Stomach (tissue), 9 donors: ENCODE results near the gene HBE1. TPM values are rescaled to one million over a fixed set of nuclear protein-coding genes. Genes with fewer than 3 reads are reported as not detected.

Source experiments
- DNase-seq, 2 donors: peaks; one replicate each; pipeline versions ENCODE4 v3.0.0 to v3.0.0-alpha.2; 2013 to 2019
- H3K27ac ChIP-seq, 5 donors: fragments of 200-600 bp in 4 of 5; sonication (generic) in 4 of 5; one replicate each; pipeline ENCODE4 v1.5.1; 2013 to 2019; ENCODE audit warnings: mild to moderate bottlenecking in 1 of 5, moderate library complexity in 1 of 5
- H3K27me3 ChIP-seq, 3 donors: fragments of 200-600 bp; sonication (generic); one replicate each; pipeline ENCODE4 v1.5.1; 2017 to 2019; ENCODE audit warnings: mixed run types in 1 of 3
- H3K36me3 ChIP-seq, 4 donors: fragments of 200-600 bp; sonication (generic); 1 replicate in 3 of 4; 2 replicates in 1 of 4; pipeline ENCODE4 v1.5.1; 2016 to 2019
- H3K4me1 ChIP-seq, 4 donors: fragments of 200-600 bp; sonication (generic); one replicate each; pipeline ENCODE4 v1.5.1; 2016 to 2019
- H3K4me3 ChIP-seq, 4 donors: fragments of 200-600 bp; sonication (generic) in 3 of 4; one replicate each; pipeline ENCODE4 v1.5.1; 2016 to 2019; ENCODE audit warnings: mild to moderate bottlenecking in 1 of 4
- H3K9me3 ChIP-seq, 4 donors: fragments of 200-600 bp; sonication (generic); one replicate each; pipeline ENCODE4 v1.5.1; 2016 to 2019
- EP300 ChIP-seq: sonication (generic); formaldehyde crosslinking; IDR thresholded peaks from one replicate; pipeline ENCODE4 v1.6.1; 2017; ENCODE audit warnings: antibody characterized with exemption
- POLR2A ChIP-seq, 4 donors: fragments of 450-650 bp; IDR thresholded peaks; one replicate each; pipeline ENCODE4 v1.6.1; 2016; ENCODE audit warnings: antibody characterized with exemption in 4 of 4, control low read depth in 2 of 4, mild to moderate bottlenecking in 1 of 4, moderate library complexity in 1 of 4
- POLR2AphosphoS5 ChIP-seq, 3 donors: sonication (generic); formaldehyde crosslinking; IDR thresholded peaks; one replicate each; pipeline ENCODE4 v1.6.1; 2016; ENCODE audit warnings: antibody characterized with exemption in 3 of 3
- WGBS, 5 donors: extraction: QIAGEN DNeasy Blood & Tissue Kit in 3 of 5; methylation state at CpG; one replicate each; pipeline versions ENCODE4 v1.1.5 to v1.1.7; 2013 to 2018; 5-methylcytosine and 5-hydroxymethylcytosine counted together
- intact Hi-C: fragments of 100-400 bp; cut with DNase I; formaldehyde crosslinking; loops from one replicate; pipeline ENCODE4 v1.15.1; 2023; ENCODE audit warnings: low total_unique reads
- polyA plus RNA-seq, 3 donors: library from polyadenylated mRNA; stranded (reverse); fragments of 200-250 nt; gene quantifications; one replicate each; pipeline ENCODE4 v1.2.3, GENCODE V29; 2013
- total RNA-seq, 5 donors: library from RNA; depleted of rRNA; stranded (reverse); fragments of >200 nt; gene quantifications; one replicate each; pipeline versions ENCODE4 v1.1.0 to v1.2.3, GENCODE V29; 2014 to 2016
- TF ChIP-seq, protein P1 (sequence below), 7 experiments: fragments of 450-650 bp in 4 of 7; fragments of 200-600 bp in 3 of 7; sonication (generic) in 3 of 7; IDR thresholded peaks; one replicate each; pipeline ENCODE4 v1.5.1; 2016 to 2019; ENCODE audit warnings: antibody characterized with exemption in 7 of 7, control low read depth in 2 of 7, mild to moderate bottlenecking in 1 of 7
- donor health status: healthy with polysubstance abuse.
- donor health status: Bipolar disorder and iron deficiency.
- donor health status: healthy.

HBE1 gene
- total and polyA plus RNA-seq, 8 donors = 1.3 TPM; not detected in 7

DNA sequence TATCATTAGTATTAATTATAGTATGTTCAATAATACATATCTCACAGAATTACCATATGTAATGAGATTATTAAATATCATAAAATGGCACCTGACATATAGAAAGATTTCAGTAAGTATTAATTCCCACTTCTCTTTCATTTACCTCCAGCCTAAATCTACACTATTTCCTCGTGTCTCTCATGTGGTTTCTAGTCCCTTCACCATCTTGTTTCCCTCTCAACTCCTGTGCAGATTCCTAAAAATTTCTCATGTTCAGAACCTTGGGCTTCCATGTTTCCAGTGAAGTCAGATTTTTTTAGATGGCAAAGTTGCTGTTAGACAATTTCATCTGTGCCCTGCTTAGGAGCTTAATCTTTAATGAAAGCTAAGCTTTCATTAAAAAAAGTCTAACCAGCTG, 14.1 kb upstream of the HBE1 start:
- no peak overlapping the region for H3K27ac ChIP-seq
- no peak overlapping the region for H3K4me3 ChIP-seq
- H3K4me1 ChIP-seq = no peaks in the 10 kb centered on the region
- DNase-seq = no peak
- WGBS, 5 donors = 60 to 78% (median 67%) methylated on average over 1 of the region's 1 CpG
- no peaks in the 10 kb centered on the region for H3K9me3 ChIP-seq
- no peaks in the 10 kb centered on the region for H3K27me3 ChIP-seq
- intact Hi-C loops = no loop called here
- TF ChIP-seq, protein P1, sequence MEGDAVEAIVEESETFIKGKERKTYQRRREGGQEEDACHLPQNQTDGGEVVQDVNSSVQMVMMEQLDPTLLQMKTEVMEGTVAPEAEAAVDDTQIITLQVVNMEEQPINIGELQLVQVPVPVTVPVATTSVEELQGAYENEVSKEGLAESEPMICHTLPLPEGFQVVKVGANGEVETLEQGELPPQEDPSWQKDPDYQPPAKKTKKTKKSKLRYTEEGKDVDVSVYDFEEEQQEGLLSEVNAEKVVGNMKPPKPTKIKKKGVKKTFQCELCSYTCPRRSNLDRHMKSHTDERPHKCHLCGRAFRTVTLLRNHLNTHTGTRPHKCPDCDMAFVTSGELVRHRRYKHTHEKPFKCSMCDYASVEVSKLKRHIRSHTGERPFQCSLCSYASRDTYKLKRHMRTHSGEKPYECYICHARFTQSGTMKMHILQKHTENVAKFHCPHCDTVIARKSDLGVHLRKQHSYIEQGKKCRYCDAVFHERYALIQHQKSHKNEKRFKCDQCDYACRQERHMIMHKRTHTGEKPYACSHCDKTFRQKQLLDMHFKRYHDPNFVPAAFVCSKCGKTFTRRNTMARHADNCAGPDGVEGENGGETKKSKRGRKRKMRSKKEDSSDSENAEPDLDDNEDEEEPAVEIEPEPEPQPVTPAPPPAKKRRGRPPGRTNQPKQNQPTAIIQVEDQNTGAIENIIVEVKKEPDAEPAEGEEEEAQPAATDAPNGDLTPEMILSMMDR (IDR thresholded peaks at IDR 0.05) = no peak
- TF ChIP-seq EP300 (no peak), POLR2A (IDR thresholded peaks at IDR 0.05) (no peak), POLR2AphosphoS5 (IDR thresholded peaks at IDR 0.05) (no peak)
- H3K36me3 ChIP-seq = no peaks in the 10 kb centered on the region

DNA sequence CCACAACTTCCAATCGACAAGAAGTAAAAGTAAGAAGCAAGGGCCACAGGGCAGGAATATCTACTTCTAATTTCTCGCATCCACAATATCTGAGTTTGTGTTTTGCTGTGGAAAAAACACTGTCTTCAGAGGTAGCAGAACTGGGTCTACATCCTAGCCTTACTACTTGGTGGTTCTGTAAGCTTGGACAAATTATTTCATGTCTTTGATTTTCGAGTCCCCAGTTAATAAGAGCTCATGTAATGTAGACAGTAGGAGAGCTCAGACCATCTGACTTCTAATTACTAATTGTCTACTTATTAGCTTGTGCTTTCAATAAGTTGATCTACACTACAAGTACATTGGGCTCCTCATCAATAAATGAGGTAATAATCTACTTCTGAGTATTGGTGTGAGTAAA, 13.3 kb upstream of the HBE1 start:
- no peak for DNase-seq
- Histone ChIP-seq H3K27ac (no peak overlapping the region), H3K27me3 (no peaks in the 10 kb centered on the region), H3K9me3 (no peaks in the 10 kb centered on the region), H3K36me3 (no peaks in the 10 kb centered on the region), H3K4me1 (no peaks in the 10 kb centered on the region), H3K4me3 (no peak overlapping the region)
- WGBS, 5 donors = 68 to 81% (median 78%) methylated on average over 3 of the region's 3 CpGs
- TF ChIP-seq POLR2AphosphoS5 (IDR thresholded peaks at IDR 0.05) = no peak
- TF ChIP-seq, protein P1 (IDR thresholded peaks at IDR 0.05) = no peak
- no peak for TF ChIP-seq POLR2A (IDR thresholded peaks at IDR 0.05)
- no peak for TF ChIP-seq EP300
- intact Hi-C loops = no loop called here

DNA sequence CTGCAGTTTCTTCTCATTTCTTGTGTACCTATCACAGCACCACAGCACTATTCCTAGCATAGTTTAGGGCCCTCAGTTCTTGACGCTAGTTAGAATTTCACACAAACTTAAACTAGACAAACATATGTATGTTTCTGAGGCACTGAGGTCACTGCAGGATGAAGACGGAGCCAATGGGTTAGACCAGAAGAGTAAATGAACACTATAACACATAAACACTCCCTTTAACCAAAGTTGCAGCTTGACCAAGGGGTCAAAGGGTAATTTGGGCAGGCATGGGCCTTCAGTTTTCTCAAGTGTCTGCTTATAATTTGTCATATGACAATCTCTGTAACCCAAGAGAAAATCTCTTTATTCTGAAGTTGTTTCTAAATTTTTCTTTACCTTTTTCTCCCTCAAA, 12.9 kb upstream of the HBE1 start:
- no peak for DNase-seq
- Histone ChIP-seq H3K4me1 (no peaks in the 10 kb centered on the region), H3K27ac (no peak overlapping the region), H3K4me3 (no peak overlapping the region), H3K27me3 (no peaks in the 10 kb centered on the region), H3K9me3 (no peaks in the 10 kb centered on the region), H3K36me3 (no peaks in the 10 kb centered on the region)
- TF ChIP-seq, protein P1 (IDR thresholded peaks at IDR 0.05) = no peak
- TF ChIP-seq POLR2A (IDR thresholded peaks at IDR 0.05) (no peak), EP300 (no peak), POLR2AphosphoS5 (IDR thresholded peaks at IDR 0.05) (no peak)
- 59 to 81% (median 72%) methylated on average over 2 of the region's 2 CpGs for WGBS, 5 donors
- intact Hi-C loops = no loop called here

DNA sequence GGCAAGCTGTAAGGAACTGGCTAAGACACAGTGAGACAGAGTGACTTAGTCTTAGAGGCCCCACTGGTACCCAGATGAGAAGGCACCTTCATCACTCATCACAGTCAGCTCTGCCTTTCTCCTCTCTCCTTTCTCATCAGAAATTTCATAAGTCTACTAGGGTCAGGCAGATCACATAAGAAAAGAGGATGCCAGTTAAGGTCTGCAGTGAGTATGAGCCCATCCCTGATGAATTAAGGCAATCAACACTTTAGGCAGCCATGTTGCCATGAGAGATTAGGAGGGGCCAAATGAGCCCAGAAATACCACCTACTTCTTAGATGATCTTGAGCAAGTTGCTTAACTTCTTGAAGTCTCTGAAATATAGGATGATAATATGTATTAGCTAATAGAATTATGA, 11.9 kb upstream of the HBE1 start:
- no peak for DNase-seq
- H3K27ac ChIP-seq = no peak overlapping the region
- intact Hi-C loops = no loop called here
- no peak overlapping the region for H3K4me3 ChIP-seq
- TF ChIP-seq EP300 (no peak), POLR2A (IDR thresholded peaks at IDR 0.05) (no peak), POLR2AphosphoS5 (IDR thresholded peaks at IDR 0.05) (no peak)
- TF ChIP-seq, protein P1 (IDR thresholded peaks at IDR 0.05) = no peak
- no peaks in the 10 kb centered on the region for H3K4me1 ChIP-seq
- H3K27me3 ChIP-seq = no peaks in the 10 kb centered on the region
- H3K9me3 ChIP-seq = no peaks in the 10 kb centered on the region
- no peaks in the 10 kb centered on the region for H3K36me3 ChIP-seq
